ENCODE results near the gene BMP2K. TPM values are rescaled to one million over a fixed set of nuclear protein-coding genes. Genes with fewer than 3 reads are reported as not detected.

BMP2K gene
- total and polyA plus RNA-seq, 8 donors = 4.7 to 68.7 (median 17.0) TPM

GRCh38 chr4:78767350-78767749 is 8.8 kb upstream of the BMP2K start:
- H3K9me3 ChIP-seq = no peaks in the 10 kb centered on the region
- H3K36me3 ChIP-seq = no peaks in the 10 kb centered on the region
- no peak overlapping the region for H3K27ac ChIP-seq
- TF ChIP-seq CTCF (IDR thresholded peaks at IDR 0.05) (no peak), POLR2A (IDR thresholded peaks at IDR 0.05) (no peak), POLR2AphosphoS5 (IDR thresholded peaks at IDR 0.05) (no peak), EP300 (IDR thresholded peaks at IDR 0.05) (no peak)
- H3K4me1 ChIP-seq = no peaks in the 10 kb centered on the region
- intact Hi-C loops (cut with DNase I; ENCODE audit: low total_unique reads) = no loop called here
- no peak for DNase-seq
- H3K27me3 ChIP-seq = no peaks in the 10 kb centered on the region
- no peak overlapping the region for H3K4me3 ChIP-seq

- TF ChIP-seq POLR2A (IDR thresholded peaks at IDR 0.05) (no peak), EP300 (IDR thresholded peaks at IDR 0.05) (no peak), POLR2AphosphoS5 (IDR thresholded peaks at IDR 0.05) (no peak), CTCF (IDR thresholded peaks at IDR 0.05) (no peak)
- H3K4me1 ChIP-seq = no peaks in the 10 kb centered on the region
- WGBS, 5 donors = 71 to 79% (median 74%) methylated on average over 12 of the region's 12 CpGs
- H3K27me3 ChIP-seq = no peaks in the 10 kb centered on the region
- intact Hi-C loops (cut with DNase I; ENCODE audit: low total_unique reads) = no loop called here
- H3K36me3 ChIP-seq = no peaks in the 10 kb centered on the region
- H3K27ac ChIP-seq = no peak overlapping the region
- H3K4me3 ChIP-seq = no peak overlapping the region
- no peaks in the 10 kb centered on the region for H3K9me3 ChIP-seq
- DNase-seq = no peak
Observed at GRCh38 chr4:78768452-78769180, 7.5 kb upstream of the BMP2K start.

GRCh38 chr4:78770091-78770642 is 6.0 kb upstream of the BMP2K start:
- DNase-seq = no peak
- TF ChIP-seq POLR2A (IDR thresholded peaks at IDR 0.05) (no peak), POLR2AphosphoS5 (IDR thresholded peaks at IDR 0.05) (no peak), EP300 (IDR thresholded peaks at IDR 0.05) (no peak), CTCF (IDR thresholded peaks at IDR 0.05) (no peak)
- Histone ChIP-seq H3K9me3 (no peaks in the 10 kb centered on the region), H3K27ac (no peak overlapping the region), H3K27me3 (no peaks in the 10 kb centered on the region), H3K36me3 (no peaks in the 10 kb centered on the region), H3K4me1 (peaks cover 0 to 8% (median 6%) of the 10 kb centered on the region in 4 donors), H3K4me3 (no peak overlapping the region)
- intact Hi-C loops (cut with DNase I; ENCODE audit: low total_unique reads) = no loop called here
- WGBS, 5 donors = 90 to 95% (median 90%) methylated on average over 3 of the region's 3 CpGs

- WGBS, 5 donors = 83 to 91% (median 90%) methylated on average over 4 of the region's 4 CpGs
- H3K27ac ChIP-seq = no peak overlapping the region
- H3K36me3 ChIP-seq = no peaks in the 10 kb centered on the region
- intact Hi-C loops (cut with DNase I; ENCODE audit: low total_unique reads) = no loop called here
- TF ChIP-seq EP300 (IDR thresholded peaks at IDR 0.05) (no peak), CTCF (IDR thresholded peaks at IDR 0.05) (no peak), POLR2AphosphoS5 (IDR thresholded peaks at IDR 0.05) (no peak), POLR2A (IDR thresholded peaks at IDR 0.05) (no peak)
- no peaks in the 10 kb centered on the region for H3K27me3 ChIP-seq
- H3K4me3 ChIP-seq = no peak overlapping the region
- DNase-seq = no peak
- peaks cover 4 to 17% (median 12%) of the 10 kb centered on the region in 4 donors for H3K4me1 ChIP-seq
- no peaks in the 10 kb centered on the region for H3K9me3 ChIP-seq
Observed at GRCh38 chr4:78772526-78773091, 3.5 kb upstream of the BMP2K start.

Data from stomach (tissue), 9 donors.